GM21737 (cell line): ENCODE results near the gene DUS1L.

Source experiments
- ATAC-seq: cut with Tn5 transposase; IDR thresholded peaks from one replicate; pipeline ENCODE4 v1.9.1; 2021; ENCODE audit warnings: mild to moderate bottlenecking, moderate library complexity; ENCODE audit not compliant: unreplicated experiment

DUS1L gene

GRCh38 chr17:82058230-82058854, 7.3 kb downstream of the DUS1L start:
- ATAC-seq: no peak

- ATAC-seq: no peak
Measured at GRCh38 chr17:82056729-82057621, 8.6 kb downstream of the DUS1L start.

- ATAC-seq: no peak
Measured at GRCh38 chr17:82055965-82056728, 9.5 kb downstream of the DUS1L start.

- no peak for ATAC-seq
Measured at GRCh38 chr17:82055023-82055964, 10.3 kb downstream of the DUS1L start.

GRCh38 chr17:82054351-82055022, 11.1 kb downstream of the DUS1L start:
- ATAC-seq: no peak

- no peak for ATAC-seq
Measured at GRCh38 chr17:82053556-82054263, 11.9 kb downstream of the DUS1L start.

GRCh38 chr17:82053130-82053529, 12.5 kb downstream of the DUS1L start:
- ATAC-seq: no peak

- no peak for ATAC-seq
Measured at GRCh38 chr17:82052638-82053059, 13.0 kb downstream of the DUS1L start.

GRCh38 chr17:82051776-82052637, 13.6 kb downstream of the DUS1L start, which contains the start of the genes GPS1 and RFNG:
Gene GPS1, plus strand, starts transcription at chr17:82051898. Its CDS starts 34 bp downstream, at chr17:82051932.
Gene RFNG, minus strand, starts transcription at chr17:82051811. Its CDS starts 45 bp downstream, at chr17:82051766.
- ATAC-seq: peak; percentile 58

- no peak for ATAC-seq
Measured at GRCh38 chr17:82050761-82051641, 14.6 kb downstream of the DUS1L start.

- no peak for ATAC-seq
Measured at GRCh38 chr17:82050152-82050760, 15.3 kb downstream of the DUS1L start.

- no peak for ATAC-seq
Measured at GRCh38 chr17:82049521-82049971, 16.1 kb downstream of the DUS1L start.

- ATAC-seq: no peak
Measured at GRCh38 chr17:82049106-82049505, 16.5 kb downstream of the DUS1L start.

- no peak for ATAC-seq
Measured at GRCh38 chr17:82048571-82048971, 17.0 kb downstream of the DUS1L start.

- no peak for ATAC-seq
Measured at GRCh38 chr17:82047914-82048570, 17.6 kb downstream of the DUS1L start.

GRCh38 chr17:82047379-82047778, 18.2 kb downstream of the DUS1L start:
- no peak for ATAC-seq
